ENCODE measurements around the gene CD226.

- TF ChIP-seq CTCF (IDR thresholded peaks at IDR 0.05) (no peak), POLR2A (IDR thresholded peaks at IDR 0.05) (no peak)
Measured at GRCh38 chr18:69978732-69979715, 31.4 kb upstream of the CD226 start.
